IPS-15b (cell line): Measurements from ENCODE around the gene TRIP13.

ENCODE experiments used
- H3K27me3 ChIP-seq: one replicate; pipeline ENCODE4 v1.6.1; 2013; ENCODE audit warnings: low read length; ENCODE audit not compliant: control insufficient read depth, insufficient read depth
- H3K36me3 ChIP-seq: one replicate; pipeline ENCODE4 v1.6.1; 2013; ENCODE audit warnings: low read length; ENCODE audit not compliant: control insufficient read depth, insufficient read depth
- H3K4me1 ChIP-seq: one replicate; pipeline ENCODE4 v1.6.1; 2013; ENCODE audit warnings: mild to moderate bottlenecking, low read length; ENCODE audit not compliant: control insufficient read depth, insufficient read depth
- H3K4me3 ChIP-seq: one replicate; pipeline ENCODE4 v1.5.1; 2013; ENCODE audit warnings: low read depth, low read length
- H3K9ac ChIP-seq: one replicate; pipeline ENCODE4 v1.6.1; 2013; ENCODE audit warnings: low read depth, mild to moderate bottlenecking, low read length
- H3K9me3 ChIP-seq: one replicate; pipeline ENCODE4 v1.6.1; 2013; ENCODE audit warnings: mild to moderate bottlenecking, low read length; ENCODE audit not compliant: control insufficient read depth, insufficient read depth

TRIP13 gene

GRCh38 chr5:966941-967340 lies 74.3 kb downstream of the TRIP13 start:
- H3K9me3 ChIP-seq = no peaks in the 10 kb centered on the region
- no peaks in the 10 kb centered on the region for H3K36me3 ChIP-seq
- H3K27me3 ChIP-seq = no peaks in the 10 kb centered on the region
- no peak overlapping the region for H3K4me3 ChIP-seq
- H3K4me1 ChIP-seq = no peaks in the 10 kb centered on the region
- no peak overlapping the region for H3K9ac ChIP-seq
